NOMO-1 treated with DMSO at 0.1 percent for 48 hours (cell line): ENCODE results near the gene SLC9A9.

Source experiments
- DNase-seq: peaks from one replicate; lab custom pipeline; 2025; ENCODE audit not compliant: unreplicated experiment; lab: John Stamatoyannopoulos, UW

SLC9A9 gene

DNA sequence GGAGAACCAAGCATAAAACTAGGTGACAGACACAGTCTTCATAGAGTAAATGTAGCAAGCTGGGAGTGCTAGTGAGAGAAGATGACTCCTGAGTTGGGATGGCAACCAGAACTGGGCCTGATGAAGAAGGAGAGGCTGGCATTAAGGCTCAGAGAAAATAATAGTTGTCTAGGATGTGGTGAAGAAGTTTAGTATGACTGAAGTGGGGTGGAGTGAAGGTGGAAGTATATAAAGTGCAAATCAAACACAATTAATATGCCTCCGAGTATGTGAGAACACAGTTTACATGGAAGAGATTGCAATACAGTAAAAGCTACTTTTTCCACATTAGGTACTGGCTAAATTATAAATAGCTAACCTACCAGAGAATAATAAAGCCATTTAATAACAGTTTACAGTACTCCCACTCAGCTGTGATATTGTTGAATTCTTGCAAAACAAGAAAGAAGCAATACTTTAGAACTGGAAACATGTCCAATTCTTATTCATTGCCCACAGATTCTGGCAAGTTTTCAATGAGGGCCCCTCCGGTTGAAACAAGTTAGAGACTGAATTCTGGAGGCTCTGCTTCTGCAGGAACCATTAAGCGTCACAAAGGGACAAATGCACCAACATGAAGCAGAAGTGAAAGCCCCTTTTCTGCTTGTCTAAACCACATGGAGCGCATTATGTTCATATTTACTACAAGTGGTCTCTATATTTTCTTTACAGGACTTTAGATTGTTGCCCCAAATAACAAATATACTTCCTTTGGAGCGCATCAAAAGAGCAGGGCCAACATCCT lies 243.7 kb downstream of the SLC9A9 start:
- DNase-seq: peak; percentile 71

DNA sequence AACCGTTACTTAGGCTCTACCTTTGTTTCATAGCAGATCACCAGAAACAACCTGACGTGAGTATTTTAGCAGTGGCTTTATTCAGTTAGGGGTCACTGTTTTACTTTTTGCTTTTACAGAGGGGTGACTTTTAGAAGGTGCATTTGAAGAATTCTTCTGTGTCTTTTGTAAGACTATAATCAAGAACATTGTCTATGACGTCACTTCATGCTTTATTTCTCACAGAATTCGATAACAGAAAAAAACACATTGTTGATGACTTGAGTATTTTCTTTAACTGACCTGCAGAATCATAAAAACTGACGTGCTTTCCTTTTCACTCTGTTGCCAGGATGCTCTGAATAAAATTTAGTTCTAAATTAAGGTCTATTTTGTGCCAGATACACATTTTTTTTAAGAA lies 244.5 kb downstream of the SLC9A9 start:
- no peak for DNase-seq

GRCh38 chr3:143601723-143602484 lies 246.4 kb downstream of the SLC9A9 start:
- DNase-seq: no peak

DNA sequence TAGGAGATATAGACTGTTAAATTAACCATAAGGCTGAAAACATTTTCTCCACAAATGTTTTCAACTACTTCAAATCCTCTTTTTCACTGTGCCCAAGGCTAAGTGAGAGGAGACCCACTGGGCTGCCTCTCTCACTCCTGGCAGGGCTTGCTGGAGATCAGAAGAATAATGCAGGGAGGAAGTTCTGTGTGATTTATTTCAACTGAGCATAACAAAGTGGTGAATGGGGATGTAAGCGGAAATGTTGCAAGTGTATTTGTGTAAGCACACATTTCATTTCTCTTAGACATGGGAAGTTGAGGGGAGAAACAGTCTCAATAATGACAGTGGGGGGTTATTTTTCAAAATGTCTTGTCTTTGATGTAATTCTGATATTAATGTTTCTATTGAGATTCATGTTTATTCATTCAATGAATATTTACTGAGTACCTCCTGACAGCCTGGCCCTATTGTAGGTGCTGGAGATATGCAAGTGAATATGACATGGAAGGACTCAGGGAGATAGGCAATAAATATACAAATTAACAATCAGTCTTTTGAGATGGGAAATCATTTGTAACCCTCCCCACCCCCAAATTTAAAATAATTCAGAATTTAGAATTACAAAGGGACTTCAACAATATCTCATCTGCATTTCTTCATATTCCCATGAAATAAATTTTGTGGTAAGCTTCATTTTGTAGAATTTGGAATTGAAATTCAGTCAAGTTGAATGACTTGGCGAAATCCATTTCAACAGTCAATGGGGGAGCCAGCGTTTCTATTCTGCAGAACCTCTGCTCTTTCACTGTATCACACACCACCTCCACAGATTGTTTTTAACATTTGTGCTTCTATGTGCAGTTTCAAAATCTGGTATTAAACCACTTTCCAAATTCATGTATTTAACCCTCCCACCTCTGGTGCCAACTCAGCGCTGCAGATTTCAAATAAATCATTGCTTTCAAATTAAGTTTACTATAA lies 247.2 kb downstream of the SLC9A9 start:
- DNase-seq: peak; percentile 87

DNA sequence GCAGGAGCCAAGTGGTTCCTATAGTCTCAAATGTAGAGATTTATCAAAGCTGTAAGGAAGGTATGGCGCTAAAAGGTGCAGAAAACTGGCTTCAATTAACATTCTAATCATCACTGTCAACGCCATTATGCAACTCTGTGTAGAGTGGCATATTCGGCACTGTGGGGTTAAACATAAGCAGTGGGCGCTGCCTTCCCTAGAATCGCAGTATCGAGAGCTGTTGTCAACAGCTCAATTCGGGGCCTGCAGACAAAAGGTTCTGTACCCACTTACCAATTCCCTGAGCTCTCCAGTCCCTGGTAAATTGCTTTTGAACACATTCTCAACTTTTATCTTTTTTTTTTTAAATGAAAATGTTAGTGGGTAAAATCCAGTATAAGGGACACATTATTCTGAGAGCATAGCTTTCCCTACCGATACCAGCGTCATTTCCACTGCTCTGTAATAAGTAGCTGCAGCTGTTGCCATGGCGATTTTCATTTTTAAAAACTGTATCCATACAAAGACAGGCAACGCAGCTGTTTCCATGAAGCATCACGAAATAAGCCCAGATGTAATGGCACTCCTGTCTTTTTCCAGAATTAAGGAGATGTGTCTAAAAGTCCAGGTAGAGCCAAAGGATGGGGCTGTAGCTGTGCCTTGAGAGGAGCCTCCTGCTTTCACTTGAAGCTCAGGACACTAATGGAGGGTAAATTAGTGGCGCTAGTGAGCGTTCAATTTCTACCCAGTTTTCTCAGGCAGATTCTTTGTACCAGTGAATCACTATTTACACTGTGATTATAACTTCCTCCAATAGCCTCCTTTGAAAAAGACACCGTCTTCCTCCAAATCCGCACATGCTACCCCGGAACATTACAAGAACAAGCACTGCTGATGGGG lies 250.3 kb downstream of the SLC9A9 start:
- no peak for DNase-seq

DNA sequence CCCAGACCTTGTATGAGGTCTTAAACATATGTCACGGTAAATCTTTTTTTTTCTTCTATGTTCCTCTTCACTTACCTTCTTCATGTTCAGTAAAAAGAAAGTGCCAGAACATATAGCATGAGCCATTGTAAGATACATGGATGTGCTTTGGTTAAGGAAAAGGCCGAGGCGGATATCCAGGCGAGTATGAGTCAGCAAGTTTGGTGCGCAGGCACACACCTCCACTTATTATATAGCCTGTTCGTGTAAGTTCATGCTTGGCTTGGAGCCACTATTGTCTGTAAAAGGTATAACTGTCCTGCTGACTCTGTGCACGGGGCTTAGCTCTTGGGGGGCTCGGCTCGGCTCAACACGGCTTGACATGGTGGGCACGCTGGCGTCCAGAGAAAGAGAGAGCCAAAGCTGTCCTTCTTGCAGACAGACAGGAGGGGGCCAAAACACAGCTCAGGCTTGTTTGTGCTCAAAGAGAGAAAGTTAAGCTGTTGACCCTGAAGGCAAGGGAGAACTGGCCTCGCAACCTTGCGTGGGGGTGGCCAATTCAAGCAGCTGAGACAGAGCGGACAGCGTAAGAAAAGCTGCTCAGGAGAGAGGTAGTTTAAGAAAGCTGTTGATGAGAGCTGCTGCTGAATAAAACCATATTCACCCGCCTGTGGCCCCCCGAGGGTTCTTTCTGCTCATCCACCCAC lies 251.2 kb downstream of the SLC9A9 start:
- DNase-seq: no peak

DNA sequence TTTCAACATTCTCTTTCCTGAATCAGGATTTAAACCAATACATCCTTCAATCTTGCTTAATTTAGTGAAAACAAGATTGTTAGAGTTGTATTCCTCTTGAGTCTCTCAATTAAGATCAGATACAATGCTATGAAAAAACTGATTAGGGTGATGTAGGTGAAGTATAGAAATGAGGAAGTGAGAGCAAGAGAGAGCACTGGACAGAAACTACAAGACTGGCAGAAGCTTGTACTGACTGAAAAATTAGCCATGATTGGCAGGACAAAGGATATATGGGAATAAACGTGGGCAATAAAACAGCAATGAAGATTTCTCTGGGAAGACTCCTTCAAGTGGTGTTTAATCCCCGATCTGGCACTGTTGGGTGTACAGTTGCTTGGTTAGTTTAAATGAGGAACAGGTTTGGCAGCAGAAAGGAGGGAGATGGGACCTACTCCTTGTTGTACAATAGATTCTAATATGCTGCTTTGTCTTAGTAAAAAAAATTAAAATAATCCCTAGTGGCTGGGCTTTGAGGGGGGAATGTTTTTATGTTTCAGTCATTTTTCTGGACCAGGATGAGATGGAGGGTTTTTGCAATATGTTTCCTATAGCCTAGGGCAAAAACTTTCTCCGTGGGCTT lies 252.7 kb downstream of the SLC9A9 start:
- DNase-seq: peak; percentile 82

- peak; percentile 14 for DNase-seq
Measured at GRCh38 chr3:143594206-143594605, 254.1 kb downstream of the SLC9A9 start.

DNA sequence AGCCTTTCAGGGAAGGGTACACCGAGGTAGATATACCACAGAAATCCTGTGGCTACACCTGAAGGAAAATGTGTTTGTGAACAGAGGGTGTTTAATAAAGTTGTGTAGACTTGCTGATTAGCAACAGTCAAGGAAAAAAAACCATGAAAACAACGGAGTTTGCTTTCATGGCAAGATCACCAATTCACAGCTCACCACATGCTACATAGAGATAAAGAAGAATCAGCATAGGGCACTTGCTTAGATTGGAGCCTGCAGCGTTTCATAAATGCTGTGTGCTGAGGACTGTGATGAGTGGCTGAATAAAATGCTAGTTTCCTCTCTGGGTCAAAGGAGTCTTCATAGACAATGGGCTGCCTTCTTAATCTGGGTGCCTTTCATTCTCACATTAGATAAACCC lies 257.6 kb downstream of the SLC9A9 start:
- no peak for DNase-seq

DNA sequence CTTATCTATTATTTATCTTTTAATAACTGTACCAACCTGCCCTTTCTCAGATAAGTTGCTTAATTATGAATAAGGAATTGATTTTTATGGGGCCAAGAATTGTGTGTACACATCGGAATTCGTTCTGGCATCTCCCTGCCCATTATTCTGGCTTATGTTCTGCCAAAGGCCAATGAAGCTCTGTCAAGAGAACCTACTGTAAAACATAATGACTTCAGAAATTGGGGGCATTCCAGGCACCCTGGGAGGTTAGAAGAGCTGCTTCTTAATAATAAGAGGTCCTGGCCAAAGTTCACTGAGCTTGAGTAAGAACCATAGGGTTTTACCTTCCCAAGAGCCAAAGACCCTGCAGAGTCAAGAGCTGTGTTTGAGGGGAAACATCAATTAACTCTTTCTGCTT lies 261.7 kb downstream of the SLC9A9 start:
- no peak for DNase-seq

DNA sequence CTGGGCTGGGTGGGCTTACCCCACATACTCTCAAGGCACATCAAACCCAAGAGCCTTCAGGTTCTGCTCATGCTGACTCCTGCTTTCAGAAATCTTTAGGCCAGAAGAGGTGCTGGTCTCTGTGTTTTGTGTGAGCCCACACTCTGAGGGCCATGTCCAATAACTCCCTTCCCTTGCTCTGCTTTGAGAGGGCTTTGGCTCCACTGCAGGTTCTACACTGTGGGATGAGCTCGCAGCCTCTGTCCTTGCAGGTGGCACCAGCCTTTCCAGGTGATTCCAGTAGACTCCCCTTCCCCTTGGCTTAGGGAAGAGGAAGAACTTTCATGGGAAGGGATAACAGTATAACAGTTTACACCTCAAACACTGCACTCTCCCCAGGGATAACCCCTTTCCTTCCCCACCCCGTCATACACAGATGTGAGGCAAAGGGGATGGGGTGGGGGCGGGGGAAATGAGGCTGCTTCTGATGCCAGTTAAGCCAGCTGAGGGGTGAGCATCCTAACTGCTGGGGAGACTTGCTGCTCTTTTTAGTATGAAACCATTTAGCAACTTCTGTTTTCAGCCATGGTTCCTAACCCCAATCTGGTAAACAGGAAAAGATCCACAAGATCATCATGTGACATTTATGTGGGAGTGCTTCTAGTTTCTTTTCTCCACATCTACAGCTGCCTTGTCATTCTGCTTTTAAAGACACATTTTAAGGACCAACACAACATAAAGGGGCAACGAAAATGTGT lies 262.4 kb downstream of the SLC9A9 start:
- peak; percentile 55 for DNase-seq

DNA sequence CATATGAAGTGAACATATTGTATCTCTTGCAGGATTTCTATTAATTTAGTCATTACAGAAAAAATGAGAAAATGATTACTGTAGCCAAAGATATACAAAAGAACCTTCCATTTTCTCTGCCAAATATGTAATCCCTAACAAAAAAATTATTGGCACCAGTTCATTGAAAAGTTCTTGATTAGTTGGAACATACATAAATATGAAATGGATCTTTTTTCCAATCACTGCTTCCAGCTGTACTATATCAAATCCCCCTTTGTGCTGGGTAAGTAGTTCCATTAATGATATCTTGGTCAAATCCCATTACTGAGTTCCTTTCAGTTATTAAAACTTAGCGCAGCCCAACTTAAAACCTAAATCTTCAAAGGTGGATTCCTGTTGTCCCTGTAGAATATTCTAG lies 263.8 kb downstream of the SLC9A9 start:
- DNase-seq: no peak

- no peak for DNase-seq
Measured at GRCh38 chr3:143581972-143582722, 266.1 kb downstream of the SLC9A9 start.

DNA sequence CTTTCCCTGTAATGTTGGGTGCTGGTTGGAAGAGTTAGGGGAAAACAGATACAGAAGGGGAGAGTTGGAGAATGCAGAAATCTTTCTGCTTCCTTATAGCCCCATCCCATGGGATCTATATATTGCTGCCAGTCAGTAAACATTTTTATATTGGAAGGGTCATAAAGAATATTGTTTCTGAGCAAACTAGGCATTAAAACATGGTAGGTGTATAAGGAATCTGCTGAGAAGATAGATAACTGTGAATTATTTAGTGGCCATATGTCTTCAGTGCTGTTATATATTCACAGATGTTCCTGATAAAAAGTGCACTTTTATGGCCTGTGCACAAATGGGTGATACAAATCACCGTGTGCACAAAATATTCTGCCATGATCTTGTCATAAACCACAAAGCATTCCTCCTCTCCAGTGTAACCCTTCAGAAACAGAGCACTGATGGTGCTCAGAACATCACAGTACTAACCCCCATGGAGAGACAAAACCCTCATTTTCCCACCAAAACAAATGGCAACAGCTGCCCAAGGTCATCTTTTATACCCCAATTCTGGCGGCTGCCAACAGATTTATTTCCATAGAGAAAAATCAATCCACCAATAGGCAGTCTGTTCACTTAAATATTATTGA lies 269.3 kb downstream of the SLC9A9 start:
- no peak for DNase-seq

DNA sequence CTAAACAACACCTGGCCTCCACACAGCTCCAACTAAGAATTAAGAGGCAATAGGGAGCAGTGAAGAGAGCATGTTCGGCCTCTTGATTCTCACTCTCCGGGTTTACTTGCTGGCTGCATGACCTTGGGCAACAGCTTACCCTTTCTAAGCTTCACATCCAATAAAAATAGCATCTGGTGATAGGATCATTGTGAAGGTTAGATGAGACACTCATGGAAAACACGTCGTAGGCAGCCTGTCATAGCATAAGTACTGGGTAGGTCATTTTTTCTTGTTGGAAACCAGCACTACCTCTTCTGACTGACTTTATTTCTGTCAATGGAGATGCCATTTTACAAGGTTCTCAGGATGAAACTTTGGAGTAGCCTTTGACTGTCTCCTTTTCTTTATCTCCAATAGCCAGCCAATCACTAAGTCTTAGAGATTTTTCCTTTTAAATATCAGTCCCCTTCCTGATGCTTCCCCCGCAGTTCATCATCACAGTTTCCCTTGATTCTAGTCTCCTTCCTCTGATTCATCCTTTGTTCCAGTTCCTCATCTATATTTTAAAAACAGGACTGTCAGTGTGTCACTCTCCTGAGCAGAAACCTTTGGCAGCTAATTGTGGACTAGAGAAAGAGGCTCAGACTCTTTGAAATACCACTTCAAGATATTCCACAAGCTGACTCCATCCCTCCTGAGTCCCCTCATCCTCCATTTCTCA lies 271.5 kb downstream of the SLC9A9 start:
- DNase-seq: no peak

GRCh38 chr3:143574933-143575332 lies 273.3 kb downstream of the SLC9A9 start:
- no peak for DNase-seq
